Cardiac muscle cell (in vitro differentiated cells and primary cell): ENCODE results near the gene ACIN1. TPM values are rescaled to one million over a fixed set of nuclear protein-coding genes. Genes with fewer than 3 reads are reported as not detected.
A peak's percentile ranks its signal among the peaks of the same experiment; 100 is the strongest.

Source experiments
- DNase-seq, 2 donors: peaks; one replicate each; pipeline versions ENCODE4 v3.0.0 to v3.0.0-alpha.2; 2010 to 2017; ENCODE audit warnings: low read depth in 1 of 2, low spot score in 1 of 2
- H3K27ac ChIP-seq: fragments of 200-600 bp; sonication (generic); 2 replicates; pipeline ENCODE4 v1.5.1; 2016
- H3K27me3 ChIP-seq: fragments of 200-600 bp; sonication (generic); 2 replicates; pipeline ENCODE4 v1.6.0; 2016; ENCODE audit warnings: control low read depth
- H3K36me3 ChIP-seq: fragments of 200-600 bp; sonication (generic); 2 replicates; pipeline ENCODE4 v1.5.1; 2016; ENCODE audit warnings: control low read depth
- H3K4me1 ChIP-seq: fragments of 200-600 bp; sonication (generic); 2 replicates; pipeline ENCODE4 v1.8.1; 2017; ENCODE audit warnings: low read depth, mild to moderate bottlenecking, mixed run types
- H3K4me3 ChIP-seq: fragments of 200-600 bp; sonication (generic); 2 replicates; pipeline ENCODE4 v1.5.1; 2016; ENCODE audit warnings: mild to moderate bottlenecking
- H3K9me3 ChIP-seq: fragments of 200-600 bp; sonication (generic); 2 replicates; pipeline ENCODE4 v1.5.1; 2017; ENCODE audit warnings: low read depth, mild to moderate bottlenecking, control low read depth
- polyA plus RNA-seq: library from polyadenylated mRNA; unstranded; fragments of >200 nt; fragmentation: Nextera tagmentation; extraction: Ambion mirVana; gene quantifications from 2 replicates; pipeline ENCODE4 v1.2.1, GENCODE V29; 2016
- total RNA-seq: library from RNA; depleted of rRNA; stranded (reverse); fragments of >200 nt; gene quantifications from 2 replicates; pipeline ENCODE4 v1.2.3, GENCODE V29; 2016
- TF ChIP-seq, protein P1 (sequence below): IDR thresholded peaks from 2 replicates; pipeline ENCODE4 v1.5.1; 2012; ENCODE audit warnings: low read depth, mild to moderate bottlenecking, low read length

ACIN1 gene
- total and polyA plus RNA-seq, 2 experiments from 2014 or later, result 41.0 to 151 TPM

GRCh38 chr14:23047034-23047634 lies 47.8 kb downstream of the ACIN1 start:
- H3K36me3 ChIP-seq, result no peaks in the 10 kb centered on the region
- H3K27ac ChIP-seq, result no peak overlapping the region
- no peaks in the 10 kb centered on the region for H3K27me3 ChIP-seq
- no peak overlapping the region for H3K4me3 ChIP-seq
- DNase-seq, result peak in 1 of 2 donors; percentile 47
- TF ChIP-seq, protein P1, sequence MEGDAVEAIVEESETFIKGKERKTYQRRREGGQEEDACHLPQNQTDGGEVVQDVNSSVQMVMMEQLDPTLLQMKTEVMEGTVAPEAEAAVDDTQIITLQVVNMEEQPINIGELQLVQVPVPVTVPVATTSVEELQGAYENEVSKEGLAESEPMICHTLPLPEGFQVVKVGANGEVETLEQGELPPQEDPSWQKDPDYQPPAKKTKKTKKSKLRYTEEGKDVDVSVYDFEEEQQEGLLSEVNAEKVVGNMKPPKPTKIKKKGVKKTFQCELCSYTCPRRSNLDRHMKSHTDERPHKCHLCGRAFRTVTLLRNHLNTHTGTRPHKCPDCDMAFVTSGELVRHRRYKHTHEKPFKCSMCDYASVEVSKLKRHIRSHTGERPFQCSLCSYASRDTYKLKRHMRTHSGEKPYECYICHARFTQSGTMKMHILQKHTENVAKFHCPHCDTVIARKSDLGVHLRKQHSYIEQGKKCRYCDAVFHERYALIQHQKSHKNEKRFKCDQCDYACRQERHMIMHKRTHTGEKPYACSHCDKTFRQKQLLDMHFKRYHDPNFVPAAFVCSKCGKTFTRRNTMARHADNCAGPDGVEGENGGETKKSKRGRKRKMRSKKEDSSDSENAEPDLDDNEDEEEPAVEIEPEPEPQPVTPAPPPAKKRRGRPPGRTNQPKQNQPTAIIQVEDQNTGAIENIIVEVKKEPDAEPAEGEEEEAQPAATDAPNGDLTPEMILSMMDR, result no peak
- no peaks in the 10 kb centered on the region for H3K4me1 ChIP-seq
- H3K9me3 ChIP-seq, result no peaks in the 10 kb centered on the region

GRCh38 chr14:23045419-23046357 lies 49.2 kb downstream of the ACIN1 start:
- DNase-seq, result no peak
- no peak overlapping the region for H3K27ac ChIP-seq

GRCh38 chr14:23044840-23045239 lies 50.1 kb downstream of the ACIN1 start:
- no peak overlapping the region for H3K4me3 ChIP-seq
- no peaks in the 10 kb centered on the region for H3K27me3 ChIP-seq
- no peak for DNase-seq
- H3K4me1 ChIP-seq, result no peaks in the 10 kb centered on the region
- no peak overlapping the region for H3K27ac ChIP-seq
- TF ChIP-seq, protein P1, result no peak
- H3K36me3 ChIP-seq, result no peaks in the 10 kb centered on the region
- no peaks in the 10 kb centered on the region for H3K9me3 ChIP-seq

More at GRCh38 chr14:23045419-23046357, 49.2 kb downstream of the ACIN1 start:
- Histone ChIP-seq H3K4me3 (no peak overlapping the region), H3K4me1 (no peaks in the 10 kb centered on the region), H3K27me3 (no peaks in the 10 kb centered on the region), H3K36me3 (no peaks in the 10 kb centered on the region), H3K9me3 (no peaks in the 10 kb centered on the region)
- TF ChIP-seq, protein P1, result no peak

DNA sequence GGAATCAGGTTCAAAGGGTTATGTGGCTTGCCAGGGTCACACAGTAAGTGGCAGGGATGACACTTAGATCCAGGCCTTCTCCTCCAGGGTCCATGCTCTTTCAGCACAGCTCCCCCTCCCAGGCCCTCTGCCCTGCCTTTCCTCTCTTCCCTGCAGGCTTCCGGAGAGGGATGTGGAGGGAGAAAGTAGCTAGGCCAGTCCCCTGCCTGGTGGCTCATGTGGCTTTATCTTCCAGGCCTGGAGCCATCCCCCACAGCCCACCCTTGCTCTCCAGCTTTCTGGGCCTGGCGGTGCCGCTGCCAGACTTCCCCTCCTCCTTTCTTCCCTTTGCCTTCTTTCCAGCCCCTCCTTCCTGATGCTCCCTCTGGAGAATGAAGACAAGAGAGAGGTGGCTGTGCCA lies 51.2 kb downstream of the ACIN1 start:
- no peak for DNase-seq
- no peaks in the 10 kb centered on the region for H3K9me3 ChIP-seq
- TF ChIP-seq, protein P1, result no peak

GRCh38 chr14:23043145-23043544 lies 51.8 kb downstream of the ACIN1 start:
- no peak for DNase-seq
- TF ChIP-seq, protein P1, result no peak
- no peak overlapping the region for H3K4me3 ChIP-seq

More for the DNA sequence above, 51.2 kb downstream of the ACIN1 start:
- no peak overlapping the region for H3K4me3 ChIP-seq
- no peaks in the 10 kb centered on the region for H3K36me3 ChIP-seq
- H3K27ac ChIP-seq, result no peak overlapping the region
- no peaks in the 10 kb centered on the region for H3K27me3 ChIP-seq
- H3K4me1 ChIP-seq, result no peaks in the 10 kb centered on the region

More at GRCh38 chr14:23043145-23043544, 51.8 kb downstream of the ACIN1 start:
- no peaks in the 10 kb centered on the region for H3K36me3 ChIP-seq
- H3K27me3 ChIP-seq, result no peaks in the 10 kb centered on the region
- no peak overlapping the region for H3K27ac ChIP-seq
- H3K9me3 ChIP-seq, result no peaks in the 10 kb centered on the region
- no peaks in the 10 kb centered on the region for H3K4me1 ChIP-seq
